ENCODE data around the gene CHST11. TPM values are rescaled to one million over a fixed set of nuclear protein-coding genes. Genes with fewer than 3 reads are reported as not detected.

CHST11 gene
- total RNA-seq, 1 donor from 2014 or later, result 15.5 TPM

DNA sequence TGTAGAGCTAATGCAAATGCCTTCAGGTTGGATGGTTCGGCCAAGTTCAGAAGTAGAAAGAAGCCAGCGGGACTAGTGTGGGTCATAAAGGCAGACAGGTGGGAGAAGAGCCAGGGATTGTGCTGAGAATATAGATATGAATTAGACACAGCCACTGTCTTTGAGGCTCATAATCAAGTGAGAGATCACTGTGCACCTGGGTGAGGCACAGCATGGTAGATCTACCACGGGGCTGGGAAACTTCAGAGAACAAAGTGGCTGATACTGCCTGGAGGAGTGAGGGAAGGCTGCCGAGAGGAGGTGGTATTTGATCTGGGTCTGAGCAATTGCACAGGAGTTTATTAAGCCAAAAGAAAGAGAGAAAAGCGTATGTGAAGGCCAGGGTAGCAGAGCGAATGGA, 40.6 kb upstream of the CHST11 start:
- TF ChIP-seq, protein P1, sequence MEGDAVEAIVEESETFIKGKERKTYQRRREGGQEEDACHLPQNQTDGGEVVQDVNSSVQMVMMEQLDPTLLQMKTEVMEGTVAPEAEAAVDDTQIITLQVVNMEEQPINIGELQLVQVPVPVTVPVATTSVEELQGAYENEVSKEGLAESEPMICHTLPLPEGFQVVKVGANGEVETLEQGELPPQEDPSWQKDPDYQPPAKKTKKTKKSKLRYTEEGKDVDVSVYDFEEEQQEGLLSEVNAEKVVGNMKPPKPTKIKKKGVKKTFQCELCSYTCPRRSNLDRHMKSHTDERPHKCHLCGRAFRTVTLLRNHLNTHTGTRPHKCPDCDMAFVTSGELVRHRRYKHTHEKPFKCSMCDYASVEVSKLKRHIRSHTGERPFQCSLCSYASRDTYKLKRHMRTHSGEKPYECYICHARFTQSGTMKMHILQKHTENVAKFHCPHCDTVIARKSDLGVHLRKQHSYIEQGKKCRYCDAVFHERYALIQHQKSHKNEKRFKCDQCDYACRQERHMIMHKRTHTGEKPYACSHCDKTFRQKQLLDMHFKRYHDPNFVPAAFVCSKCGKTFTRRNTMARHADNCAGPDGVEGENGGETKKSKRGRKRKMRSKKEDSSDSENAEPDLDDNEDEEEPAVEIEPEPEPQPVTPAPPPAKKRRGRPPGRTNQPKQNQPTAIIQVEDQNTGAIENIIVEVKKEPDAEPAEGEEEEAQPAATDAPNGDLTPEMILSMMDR (conservative IDR thresholded peaks at IDR 0.05), result no peak
- Mint-ChIP-seq H3K4me1 (ENCODE audit: unreplicated experiment) (peaks cover 11% of the 10 kb centered on the region), H3K27me3 (no peaks in the 10 kb centered on the region), H3K9me3 (peaks cover 7% of the 10 kb centered on the region), H3K4me3 (no peak overlapping the region), H3K27ac (no peak overlapping the region), H3K36me3 (no peaks in the 10 kb centered on the region)
- no peak for DNase-seq (ENCODE audit: extremely low spot score, unreplicated experiment)

DNA sequence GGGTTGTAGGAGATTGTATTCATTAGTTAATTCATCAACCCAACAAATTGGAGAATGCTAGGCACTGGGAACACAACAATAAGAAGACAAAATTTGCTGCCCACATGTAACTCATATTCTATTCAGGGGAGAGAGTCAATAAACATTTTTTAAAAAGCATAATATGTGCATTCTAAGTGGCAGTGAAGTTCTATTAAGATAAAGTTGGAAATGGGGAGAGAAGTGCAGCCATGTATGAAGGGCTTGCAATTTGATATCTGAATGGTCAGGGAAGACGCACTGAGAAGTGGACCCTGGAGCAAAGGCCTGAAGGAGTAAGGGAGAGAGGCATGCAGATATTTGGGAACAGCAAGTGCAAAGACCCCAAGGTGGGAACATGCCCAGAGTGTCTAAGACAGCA, 40.2 kb upstream of the CHST11 start:
- TF ChIP-seq, protein P1 (conservative IDR thresholded peaks at IDR 0.05), result no peak
- Mint-ChIP-seq H3K4me3 (no peak overlapping the region), H3K36me3 (no peaks in the 10 kb centered on the region), H3K4me1 (ENCODE audit: unreplicated experiment) (peaks cover 11% of the 10 kb centered on the region), H3K9me3 (peaks cover 6% of the 10 kb centered on the region), H3K27me3 (no peaks in the 10 kb centered on the region), H3K27ac (no peak overlapping the region)
- DNase-seq (ENCODE audit: extremely low spot score, unreplicated experiment), result no peak

DNA sequence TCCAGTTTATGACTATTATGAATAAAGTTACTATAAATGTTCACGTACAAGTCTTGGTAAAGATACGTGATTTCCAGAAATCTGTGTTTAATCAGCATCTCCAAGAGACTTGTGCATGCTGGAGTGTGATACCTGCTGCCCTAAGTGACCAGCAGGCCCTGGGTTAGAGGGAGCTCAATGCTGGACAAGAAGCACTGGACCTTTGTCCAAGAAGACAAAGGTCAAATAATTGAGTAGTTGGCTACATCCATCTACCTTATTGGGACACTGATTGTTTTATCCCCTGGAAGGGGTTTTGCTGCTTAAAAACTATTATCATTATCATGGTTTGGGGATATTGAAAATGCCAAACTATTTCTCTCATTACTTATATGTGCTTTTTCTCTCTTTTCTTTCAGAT, 37.0 kb upstream of the CHST11 start:
- Mint-ChIP-seq H3K27me3 (no peaks in the 10 kb centered on the region), H3K36me3 (no peaks in the 10 kb centered on the region), H3K4me3 (no peak overlapping the region), H3K27ac (no peak overlapping the region), H3K9me3 (no peaks in the 10 kb centered on the region), H3K4me1 (ENCODE audit: unreplicated experiment) (peaks cover 6% of the 10 kb centered on the region)
- DNase-seq (ENCODE audit: extremely low spot score, unreplicated experiment), result no peak
- TF ChIP-seq, protein P1 (conservative IDR thresholded peaks at IDR 0.05), result no peak

DNA sequence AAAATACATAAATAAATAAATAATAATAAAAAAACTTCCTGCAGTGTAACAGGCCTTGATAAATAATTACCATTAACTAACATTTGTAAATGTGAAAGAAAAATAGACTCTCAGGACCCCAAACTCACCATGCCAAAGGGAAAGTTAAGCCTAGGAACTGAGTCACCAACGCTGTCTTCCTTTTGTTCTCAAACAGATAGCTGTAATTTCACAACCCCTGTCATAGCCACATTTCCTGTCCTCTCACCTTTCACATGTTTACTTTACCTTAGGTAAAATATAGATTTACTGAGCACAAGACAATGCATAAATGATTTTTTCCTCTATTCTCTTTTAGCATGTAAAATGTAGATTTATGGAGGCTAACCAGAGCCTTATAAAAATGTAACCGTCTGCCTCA, 35.9 kb upstream of the CHST11 start:
- Mint-ChIP-seq H3K36me3 (no peaks in the 10 kb centered on the region), H3K9me3 (no peaks in the 10 kb centered on the region), H3K4me1 (ENCODE audit: unreplicated experiment) (peaks cover 6% of the 10 kb centered on the region), H3K27ac (no peak overlapping the region), H3K27me3 (no peaks in the 10 kb centered on the region), H3K4me3 (no peak overlapping the region)
- TF ChIP-seq, protein P1 (conservative IDR thresholded peaks at IDR 0.05), result no peak
- DNase-seq (ENCODE audit: extremely low spot score, unreplicated experiment), result no peak

DNA sequence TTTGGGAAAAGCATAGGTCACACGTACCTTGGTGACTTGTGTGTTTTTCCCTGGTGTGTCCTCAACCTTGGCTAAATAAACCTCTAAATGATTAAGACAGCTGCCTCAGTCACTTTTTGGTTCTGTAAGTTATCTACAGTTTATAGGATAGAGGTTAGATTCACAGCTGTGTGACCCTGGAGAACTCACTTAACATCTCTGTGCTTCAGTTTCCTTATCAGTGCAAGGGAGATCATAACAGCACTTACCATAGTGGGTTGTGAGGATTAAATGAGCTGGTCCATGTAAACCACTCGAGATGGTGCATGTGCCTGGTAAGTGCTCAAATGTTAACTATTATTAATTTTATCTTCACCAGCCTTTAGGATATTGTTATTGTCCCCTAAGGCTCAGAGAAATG, 35.4 kb upstream of the CHST11 start:
- H3K4me3 Mint-ChIP-seq, result no peak overlapping the region
- TF ChIP-seq, protein P1 (conservative IDR thresholded peaks at IDR 0.05), result no peak
- H3K9me3 Mint-ChIP-seq, result no peaks in the 10 kb centered on the region
- H3K27me3 Mint-ChIP-seq, result no peaks in the 10 kb centered on the region
- DNase-seq (ENCODE audit: extremely low spot score, unreplicated experiment), result no peak
- H3K4me1 Mint-ChIP-seq (ENCODE audit: unreplicated experiment), result peaks cover 6% of the 10 kb centered on the region
- no peak overlapping the region for H3K27ac Mint-ChIP-seq
- no peaks in the 10 kb centered on the region for H3K36me3 Mint-ChIP-seq

DNA sequence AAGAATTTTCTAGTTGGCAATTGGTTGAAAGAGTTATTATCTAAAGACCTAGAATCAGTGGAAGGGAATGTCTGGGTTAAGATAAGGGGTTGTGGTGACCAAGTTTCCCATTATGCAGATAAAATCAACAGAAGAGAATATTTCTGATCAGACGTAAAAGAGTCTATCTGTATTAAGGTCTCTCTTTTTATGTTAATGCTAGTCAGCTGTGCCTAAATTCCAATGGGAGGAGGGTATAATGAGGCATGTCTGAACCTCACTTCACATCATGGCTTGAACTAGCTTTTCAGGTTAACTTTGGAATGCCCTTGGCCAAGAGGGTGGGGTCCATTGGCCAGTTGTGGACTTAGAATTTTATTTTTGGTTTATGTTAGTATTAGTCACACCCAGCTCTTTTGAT, 34.3 kb upstream of the CHST11 start:
- Mint-ChIP-seq H3K27ac (no peak overlapping the region), H3K4me1 (ENCODE audit: unreplicated experiment) (peaks cover 6% of the 10 kb centered on the region), H3K9me3 (no peaks in the 10 kb centered on the region), H3K27me3 (no peaks in the 10 kb centered on the region), H3K4me3 (no peak overlapping the region), H3K36me3 (no peaks in the 10 kb centered on the region)
- TF ChIP-seq, protein P1 (conservative IDR thresholded peaks at IDR 0.05), result no peak
- no peak for DNase-seq (ENCODE audit: extremely low spot score, unreplicated experiment)
